HL-60 (cell line): Measurements from ENCODE around the gene MFSD2B.

Experiments
- GABPA ChIP-seq: IDR thresholded peaks from 2 replicates; pipeline ENCODE4 v1.6.1; 2012; ENCODE audit warnings: low read depth
- POLR2AphosphoS5 ChIP-seq: IDR thresholded peaks from 2 replicates; pipeline ENCODE4 v1.6.1; 2012; ENCODE audit warnings: low read depth
- REST ChIP-seq: IDR thresholded peaks from 2 replicates; pipeline ENCODE4 v1.6.1; 2012; ENCODE audit warnings: low read depth; ENCODE audit not compliant: insufficient replicate concordance
- SPI1 ChIP-seq: IDR thresholded peaks from 2 replicates; pipeline ENCODE4 v1.6.1; 2012; ENCODE audit warnings: low read depth, mild to moderate bottlenecking, borderline replicate concordance
- TF ChIP-seq, protein P1 (sequence below): IDR thresholded peaks from one replicate; pipeline ENCODE4 v1.5.1; 2011; ENCODE audit warnings: low read length, control low read depth, inconsistent platforms; ENCODE audit not compliant: insufficient read depth

DNA sequence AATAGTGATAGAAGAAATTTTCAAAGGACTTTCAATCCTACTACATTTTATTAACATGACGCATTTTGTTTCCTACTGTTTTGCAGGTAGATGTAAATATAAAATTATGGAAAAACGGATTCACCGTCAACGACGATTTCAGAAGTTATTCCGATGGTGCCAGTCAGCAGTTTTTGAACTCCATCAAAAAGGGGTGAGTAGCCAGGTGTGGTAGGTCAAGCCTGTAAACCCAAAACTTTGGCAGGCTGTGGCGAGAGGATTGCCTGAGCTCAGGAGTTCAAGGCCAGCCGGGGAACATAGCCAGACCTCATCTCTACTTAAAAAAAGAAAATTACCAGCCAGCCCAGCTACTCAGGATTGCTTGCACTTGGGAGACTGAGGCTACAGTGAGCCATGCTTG lies 33.0 kb upstream of the MFSD2B start:
- TF ChIP-seq, protein P1, sequence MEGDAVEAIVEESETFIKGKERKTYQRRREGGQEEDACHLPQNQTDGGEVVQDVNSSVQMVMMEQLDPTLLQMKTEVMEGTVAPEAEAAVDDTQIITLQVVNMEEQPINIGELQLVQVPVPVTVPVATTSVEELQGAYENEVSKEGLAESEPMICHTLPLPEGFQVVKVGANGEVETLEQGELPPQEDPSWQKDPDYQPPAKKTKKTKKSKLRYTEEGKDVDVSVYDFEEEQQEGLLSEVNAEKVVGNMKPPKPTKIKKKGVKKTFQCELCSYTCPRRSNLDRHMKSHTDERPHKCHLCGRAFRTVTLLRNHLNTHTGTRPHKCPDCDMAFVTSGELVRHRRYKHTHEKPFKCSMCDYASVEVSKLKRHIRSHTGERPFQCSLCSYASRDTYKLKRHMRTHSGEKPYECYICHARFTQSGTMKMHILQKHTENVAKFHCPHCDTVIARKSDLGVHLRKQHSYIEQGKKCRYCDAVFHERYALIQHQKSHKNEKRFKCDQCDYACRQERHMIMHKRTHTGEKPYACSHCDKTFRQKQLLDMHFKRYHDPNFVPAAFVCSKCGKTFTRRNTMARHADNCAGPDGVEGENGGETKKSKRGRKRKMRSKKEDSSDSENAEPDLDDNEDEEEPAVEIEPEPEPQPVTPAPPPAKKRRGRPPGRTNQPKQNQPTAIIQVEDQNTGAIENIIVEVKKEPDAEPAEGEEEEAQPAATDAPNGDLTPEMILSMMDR, result no peak
- TF ChIP-seq REST, result no peak
- no peak for TF ChIP-seq SPI1
- TF ChIP-seq POLR2AphosphoS5, result no peak
- TF ChIP-seq GABPA, result no peak
